GM12872 (cell line): Measurements from ENCODE around the gene BCAR3.

ENCODE experiments used
- TF ChIP-seq, protein P1 (sequence below): IDR thresholded peaks from 3 replicates; pipeline ENCODE4 v1.5.1; 2011; ENCODE audit warnings: low read depth, mild to moderate bottlenecking, low read length, moderate library complexity; ENCODE audit not compliant: insufficient read depth

Gene BCAR3

DNA sequence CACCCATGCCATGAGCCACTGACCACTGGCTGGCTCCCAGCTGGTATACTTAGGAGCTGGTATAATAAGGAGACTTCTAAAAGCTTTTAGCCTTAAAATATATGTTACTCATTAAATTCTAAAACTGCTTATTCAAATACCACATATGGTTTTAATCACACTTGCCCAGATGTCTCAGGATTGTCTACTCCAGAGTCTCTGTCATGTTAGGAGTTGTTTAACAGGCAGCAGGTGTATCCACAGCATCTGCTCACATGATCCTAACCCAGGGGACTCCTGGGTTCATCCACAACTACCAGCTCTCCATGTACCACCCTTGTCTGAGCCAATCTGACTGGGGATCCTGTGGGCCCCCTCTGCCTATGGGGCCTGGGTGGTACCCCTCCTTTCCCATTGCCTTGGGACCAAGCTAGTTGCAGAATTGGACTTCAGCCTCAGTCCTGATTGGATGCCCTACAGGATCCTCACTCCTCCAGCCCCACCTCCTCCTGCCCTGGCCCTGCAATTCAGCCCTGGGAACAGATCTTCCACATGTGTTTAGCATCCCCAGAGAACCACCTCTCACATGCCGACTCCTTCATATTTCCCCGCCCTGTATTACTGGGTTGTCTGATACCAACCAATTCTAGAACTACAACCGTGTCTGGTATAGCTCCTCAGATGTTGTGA is 61.3 kb downstream of the BCAR3 start:
- TF ChIP-seq, protein P1, sequence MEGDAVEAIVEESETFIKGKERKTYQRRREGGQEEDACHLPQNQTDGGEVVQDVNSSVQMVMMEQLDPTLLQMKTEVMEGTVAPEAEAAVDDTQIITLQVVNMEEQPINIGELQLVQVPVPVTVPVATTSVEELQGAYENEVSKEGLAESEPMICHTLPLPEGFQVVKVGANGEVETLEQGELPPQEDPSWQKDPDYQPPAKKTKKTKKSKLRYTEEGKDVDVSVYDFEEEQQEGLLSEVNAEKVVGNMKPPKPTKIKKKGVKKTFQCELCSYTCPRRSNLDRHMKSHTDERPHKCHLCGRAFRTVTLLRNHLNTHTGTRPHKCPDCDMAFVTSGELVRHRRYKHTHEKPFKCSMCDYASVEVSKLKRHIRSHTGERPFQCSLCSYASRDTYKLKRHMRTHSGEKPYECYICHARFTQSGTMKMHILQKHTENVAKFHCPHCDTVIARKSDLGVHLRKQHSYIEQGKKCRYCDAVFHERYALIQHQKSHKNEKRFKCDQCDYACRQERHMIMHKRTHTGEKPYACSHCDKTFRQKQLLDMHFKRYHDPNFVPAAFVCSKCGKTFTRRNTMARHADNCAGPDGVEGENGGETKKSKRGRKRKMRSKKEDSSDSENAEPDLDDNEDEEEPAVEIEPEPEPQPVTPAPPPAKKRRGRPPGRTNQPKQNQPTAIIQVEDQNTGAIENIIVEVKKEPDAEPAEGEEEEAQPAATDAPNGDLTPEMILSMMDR = no peak

DNA sequence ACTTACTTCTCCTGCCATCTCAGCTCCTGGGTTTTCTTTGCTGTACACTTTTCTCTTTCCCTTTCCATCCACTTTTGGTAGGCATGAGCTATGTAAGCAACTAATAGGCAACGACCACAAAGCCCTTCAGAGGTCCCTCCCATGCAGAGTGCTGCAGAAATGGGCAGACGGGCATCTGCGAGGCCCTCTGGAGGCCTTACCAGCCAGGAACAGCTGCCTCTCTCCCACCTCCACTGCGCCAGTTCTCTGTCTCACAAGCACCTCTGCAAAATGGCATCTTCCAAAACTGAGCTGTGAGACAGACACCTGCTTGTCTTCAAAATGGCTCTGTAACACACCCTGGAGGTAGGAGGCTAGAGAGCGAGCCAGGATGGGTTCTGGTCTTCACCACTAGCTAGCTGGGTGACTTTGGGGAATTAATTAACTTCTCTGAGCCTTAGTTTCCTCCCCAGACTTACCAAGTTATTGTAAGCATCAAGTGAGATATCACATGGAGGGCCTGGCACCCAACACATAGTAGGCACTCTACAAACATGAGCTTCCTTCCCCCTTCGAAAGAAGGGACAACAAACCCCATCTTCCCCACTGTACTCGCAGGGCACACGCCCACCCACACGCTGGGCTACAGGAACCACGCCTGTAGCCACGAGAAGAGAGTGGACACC is 62.0 kb downstream of the BCAR3 start:
- TF ChIP-seq, protein P1 = peak; percentile 16; the same call in 1 of the 3 replicates

DNA sequence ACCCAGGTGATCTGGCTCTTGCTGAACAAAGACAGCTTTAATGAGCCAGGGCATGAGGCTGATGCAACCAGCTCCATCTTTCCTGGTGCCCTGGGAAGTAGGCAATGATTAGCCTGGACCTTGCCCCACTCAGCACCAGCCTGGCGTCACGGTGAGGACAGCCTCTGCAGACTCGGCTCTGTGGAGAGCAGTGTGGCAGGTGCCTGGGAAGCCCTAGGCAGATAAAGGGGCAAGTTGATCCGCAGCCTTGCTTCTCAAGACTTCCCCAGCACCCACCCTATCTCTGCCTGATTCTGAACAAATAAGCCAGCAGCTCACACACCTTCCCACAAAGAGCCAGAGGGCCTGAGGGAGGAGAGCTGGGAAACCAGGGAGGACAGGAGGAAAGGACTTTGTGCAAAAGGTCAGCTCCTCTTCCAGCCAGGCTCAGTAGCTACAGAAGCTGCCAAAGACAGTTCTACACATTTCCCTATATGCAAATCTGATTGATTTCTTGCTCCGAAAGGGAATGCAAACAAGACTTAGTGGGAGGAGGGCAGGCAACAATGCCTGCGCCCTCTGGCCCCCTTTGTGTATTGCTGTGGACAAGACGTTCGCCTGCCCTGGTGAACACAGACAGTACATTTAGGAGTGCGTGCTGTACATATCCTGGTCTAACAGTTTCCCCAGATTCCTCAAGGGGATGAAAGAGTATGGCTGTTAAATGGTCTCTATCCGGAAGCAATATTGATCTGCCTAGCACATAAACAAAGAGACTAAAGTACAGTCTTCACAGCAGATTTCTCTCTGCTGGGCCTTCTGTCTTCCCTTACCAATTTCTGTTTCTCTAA is 63.8 kb downstream of the BCAR3 start:
- TF ChIP-seq, protein P1 = no peak

DNA sequence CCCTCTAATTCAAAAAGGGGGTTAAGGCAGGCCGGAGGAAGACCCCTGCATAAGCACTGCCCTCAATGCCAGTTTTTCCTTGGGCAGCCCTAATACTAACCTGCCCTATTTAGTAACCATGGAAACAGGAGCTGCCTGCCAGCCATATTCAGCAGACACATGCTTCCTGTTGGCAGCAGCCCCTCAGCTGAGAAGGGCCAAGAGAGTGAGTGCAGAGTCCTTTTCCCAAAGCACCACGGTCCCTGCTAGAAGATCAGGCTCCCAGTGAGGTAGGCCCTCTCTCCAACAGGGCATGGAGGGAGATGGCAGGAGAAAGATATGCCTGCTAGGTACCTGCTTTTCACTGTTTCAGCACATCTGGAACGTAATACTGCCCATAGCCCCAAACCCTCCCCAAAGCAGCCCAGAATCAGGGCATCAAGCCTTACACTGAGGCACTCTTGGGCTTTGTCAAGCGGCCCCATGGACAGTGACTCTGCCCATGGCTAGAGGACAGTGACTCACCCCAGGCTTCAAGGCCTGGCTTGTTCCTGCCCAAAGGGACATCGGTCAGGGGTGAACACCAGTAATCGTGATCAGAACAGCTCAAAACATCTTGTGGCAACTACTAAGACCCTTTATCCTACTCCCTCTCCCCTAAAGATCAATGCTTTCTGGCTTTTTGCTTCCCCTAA is 64.5 kb downstream of the BCAR3 start:
- TF ChIP-seq, protein P1 = no peak

DNA sequence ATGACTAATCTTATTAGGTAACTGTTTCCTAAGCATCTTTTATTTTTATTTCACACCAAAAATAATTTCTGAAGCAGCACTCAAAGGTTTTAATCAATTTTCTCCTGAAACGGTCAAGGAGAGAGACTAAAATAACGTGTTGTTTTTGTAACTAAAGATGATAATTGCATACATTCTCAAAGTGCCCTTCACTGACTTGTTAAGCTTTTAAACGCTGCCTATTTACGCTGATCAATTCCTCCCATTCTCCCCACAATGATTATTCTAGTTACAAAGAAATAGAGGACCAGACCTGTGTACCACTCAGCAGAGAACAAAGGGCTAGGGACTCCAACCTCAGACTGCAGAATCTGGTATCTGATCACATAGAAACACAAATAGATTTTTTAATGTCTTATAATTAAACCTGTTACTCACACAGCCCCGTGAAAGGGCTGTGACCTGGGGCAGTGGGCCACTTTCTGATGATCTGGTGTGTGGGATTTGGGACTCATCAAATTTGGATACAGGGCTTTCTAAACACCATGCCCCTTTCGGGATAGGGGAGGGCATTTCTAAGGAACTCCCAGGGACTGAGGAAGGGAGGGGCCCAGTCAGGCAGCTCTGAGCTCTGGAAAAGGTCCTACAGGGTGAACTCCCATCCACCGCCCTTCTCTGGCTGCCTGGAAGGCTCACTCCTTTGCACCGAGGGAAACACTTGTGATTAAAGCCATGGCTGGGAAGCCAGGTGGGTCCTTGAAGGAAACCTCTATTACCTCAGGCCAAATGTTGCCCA is 65.2 kb downstream of the BCAR3 start:
- TF ChIP-seq, protein P1 = no peak

DNA sequence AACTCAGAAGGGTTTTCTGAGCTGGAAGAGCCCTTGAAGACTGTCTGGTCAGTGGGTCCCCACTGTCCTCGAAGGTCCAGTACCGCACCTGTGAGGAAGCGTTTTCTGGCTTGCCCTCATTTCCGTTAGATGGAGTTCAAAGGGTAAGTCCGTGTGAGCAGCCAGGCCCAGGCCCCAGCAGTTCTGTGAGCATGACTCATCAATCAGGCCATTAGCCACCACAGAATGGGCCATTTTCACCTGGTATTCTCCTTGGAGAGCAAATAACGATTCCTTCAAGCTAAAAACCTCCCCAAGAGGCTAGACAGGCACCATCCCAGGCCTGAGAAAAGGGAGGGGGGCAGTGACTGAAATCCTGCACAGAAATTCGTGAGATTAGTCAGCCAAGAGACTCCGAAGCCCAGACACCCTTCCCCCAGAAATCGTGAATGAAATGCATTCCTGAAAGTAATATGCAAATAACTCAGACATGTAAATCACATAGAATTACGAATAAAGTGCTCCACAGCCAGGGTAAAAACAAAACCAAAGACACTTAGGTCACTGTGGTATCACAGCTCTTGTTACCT is 66.0 kb downstream of the BCAR3 start:
- TF ChIP-seq, protein P1 = no peak
